Right atrium auricular region (tissue), 2 donors: ENCODE data around the gene ZBTB11. TPM values are rescaled to one million over a fixed set of nuclear protein-coding genes. Genes with fewer than 3 reads are reported as not detected.
"Not testable (repeated sequence)": the region's sequence is repeated elsewhere in the genome, so short reads cannot be mapped to it uniquely, and the experiment has no call there.

ENCODE experiments used
- DNase-seq: peaks from one replicate; pipeline ENCODE4 v3.0.0-alpha.2; 2019; ENCODE audit warnings: low spot score
- H3K27ac ChIP-seq, 2 donors: fragments of 200-600 bp; sonication (generic); 1 replicate in 1 of 2; 2 replicates in 1 of 2; pipeline ENCODE4 v1.5.1; 2016 to 2019
- H3K27me3 ChIP-seq, 2 donors: fragments of 200-600 bp; sonication (generic); one replicate each; pipeline versions ENCODE4 v1.5.1 to v1.6.0; 2017 to 2019
- H3K36me3 ChIP-seq: fragments of 200-600 bp; sonication (generic); one replicate; pipeline ENCODE4 v1.5.1; 2016
- H3K4me1 ChIP-seq, 2 donors: fragments of 200-600 bp; sonication (generic); one replicate each; pipeline versions ENCODE4 v1.5.1 to v1.6.0; 2017 to 2019
- H3K4me3 ChIP-seq, 2 donors: fragments of 200-600 bp; sonication (generic); 1 replicate in 1 of 2; 2 replicates in 1 of 2; pipeline ENCODE4 v1.5.1; 2017 to 2019; ENCODE audit warnings: mild to moderate bottlenecking in 1 of 2, moderate library complexity in 1 of 2
- H3K9me3 ChIP-seq, 2 donors: fragments of 200-600 bp; sonication (generic); one replicate each; pipeline ENCODE4 v1.5.1; 2019
- total RNA-seq, 2 donors: library from RNA; depleted of rRNA; stranded (reverse); fragments of >200 nt; gene quantifications; one replicate each; pipeline ENCODE4 v1.1.0, GENCODE V29; 2016
- TF ChIP-seq, protein P1 (sequence below), 2 donors: fragments of 200-600 bp; sonication (generic); IDR thresholded peaks; one replicate each; pipeline ENCODE4 v1.5.1; 2019; ENCODE audit warnings: antibody characterized with exemption in 2 of 2

The ZBTB11 gene
- total RNA-seq, 2 donors from 2014 or later, result 9.8 to 10.4 TPM

DNA sequence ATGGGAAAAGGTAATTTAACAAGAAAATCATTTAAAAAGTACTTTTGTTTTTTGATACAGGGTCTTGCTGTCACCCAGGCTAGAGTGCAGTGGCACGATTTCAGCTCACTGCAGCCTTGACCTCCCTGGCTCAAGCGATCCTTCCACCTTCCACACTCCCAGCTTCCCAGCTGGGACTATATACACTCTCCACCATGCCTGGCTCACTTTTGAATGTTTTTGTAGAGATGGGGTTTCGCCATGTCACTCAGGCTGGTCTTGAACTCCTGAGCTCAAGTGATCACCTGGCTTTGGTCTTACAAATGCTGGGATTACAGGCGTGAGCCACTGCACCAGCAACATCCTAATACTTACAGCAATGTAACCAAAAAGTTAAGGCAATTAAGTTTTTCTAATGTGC, 3.5 kb upstream of the ZBTB11 start:
- Histone ChIP-seq H3K27ac (no peak overlapping the region), H3K9me3 (no peaks in the 10 kb centered on the region), H3K36me3 (peaks cover 63% of the 10 kb centered on the region), H3K4me1 (peaks cover 0 to 38% of the 10 kb centered on the region in 2 donors), H3K4me3 (no peak overlapping the region), H3K27me3 (no peaks in the 10 kb centered on the region)
- no peak for DNase-seq
- TF ChIP-seq, protein P1, sequence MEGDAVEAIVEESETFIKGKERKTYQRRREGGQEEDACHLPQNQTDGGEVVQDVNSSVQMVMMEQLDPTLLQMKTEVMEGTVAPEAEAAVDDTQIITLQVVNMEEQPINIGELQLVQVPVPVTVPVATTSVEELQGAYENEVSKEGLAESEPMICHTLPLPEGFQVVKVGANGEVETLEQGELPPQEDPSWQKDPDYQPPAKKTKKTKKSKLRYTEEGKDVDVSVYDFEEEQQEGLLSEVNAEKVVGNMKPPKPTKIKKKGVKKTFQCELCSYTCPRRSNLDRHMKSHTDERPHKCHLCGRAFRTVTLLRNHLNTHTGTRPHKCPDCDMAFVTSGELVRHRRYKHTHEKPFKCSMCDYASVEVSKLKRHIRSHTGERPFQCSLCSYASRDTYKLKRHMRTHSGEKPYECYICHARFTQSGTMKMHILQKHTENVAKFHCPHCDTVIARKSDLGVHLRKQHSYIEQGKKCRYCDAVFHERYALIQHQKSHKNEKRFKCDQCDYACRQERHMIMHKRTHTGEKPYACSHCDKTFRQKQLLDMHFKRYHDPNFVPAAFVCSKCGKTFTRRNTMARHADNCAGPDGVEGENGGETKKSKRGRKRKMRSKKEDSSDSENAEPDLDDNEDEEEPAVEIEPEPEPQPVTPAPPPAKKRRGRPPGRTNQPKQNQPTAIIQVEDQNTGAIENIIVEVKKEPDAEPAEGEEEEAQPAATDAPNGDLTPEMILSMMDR (IDR thresholded peaks at IDR 0.05), result no peak

DNA sequence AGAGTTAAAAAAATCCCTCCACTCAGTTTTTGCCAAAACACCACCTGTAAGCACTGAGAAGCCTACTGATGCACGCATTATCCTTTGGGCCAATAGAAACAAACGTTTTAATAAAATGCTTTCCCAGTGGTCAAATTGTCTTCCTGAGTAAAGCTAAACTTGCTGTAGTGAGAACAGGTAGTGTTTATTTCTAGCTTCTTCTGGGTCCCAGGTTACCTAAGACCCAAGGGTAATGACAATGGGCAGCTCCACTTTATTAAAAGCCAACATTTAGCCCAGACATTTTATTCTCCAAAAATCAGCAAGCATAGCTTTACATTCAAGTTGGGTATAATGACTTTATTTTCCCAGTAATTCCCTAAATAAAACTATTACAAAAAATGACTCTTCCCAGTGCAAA, 1.9 kb upstream of the ZBTB11 start:
- not testable (repeated sequence) for H3K27me3 ChIP-seq, H3K27ac ChIP-seq, H3K4me3 ChIP-seq, H3K9me3 ChIP-seq, DNase-seq
- Histone ChIP-seq H3K36me3 (peaks cover 47% of the 10 kb centered on the region), H3K4me1 (peaks cover 0 to 30% of the 10 kb centered on the region in 2 donors)

DNA sequence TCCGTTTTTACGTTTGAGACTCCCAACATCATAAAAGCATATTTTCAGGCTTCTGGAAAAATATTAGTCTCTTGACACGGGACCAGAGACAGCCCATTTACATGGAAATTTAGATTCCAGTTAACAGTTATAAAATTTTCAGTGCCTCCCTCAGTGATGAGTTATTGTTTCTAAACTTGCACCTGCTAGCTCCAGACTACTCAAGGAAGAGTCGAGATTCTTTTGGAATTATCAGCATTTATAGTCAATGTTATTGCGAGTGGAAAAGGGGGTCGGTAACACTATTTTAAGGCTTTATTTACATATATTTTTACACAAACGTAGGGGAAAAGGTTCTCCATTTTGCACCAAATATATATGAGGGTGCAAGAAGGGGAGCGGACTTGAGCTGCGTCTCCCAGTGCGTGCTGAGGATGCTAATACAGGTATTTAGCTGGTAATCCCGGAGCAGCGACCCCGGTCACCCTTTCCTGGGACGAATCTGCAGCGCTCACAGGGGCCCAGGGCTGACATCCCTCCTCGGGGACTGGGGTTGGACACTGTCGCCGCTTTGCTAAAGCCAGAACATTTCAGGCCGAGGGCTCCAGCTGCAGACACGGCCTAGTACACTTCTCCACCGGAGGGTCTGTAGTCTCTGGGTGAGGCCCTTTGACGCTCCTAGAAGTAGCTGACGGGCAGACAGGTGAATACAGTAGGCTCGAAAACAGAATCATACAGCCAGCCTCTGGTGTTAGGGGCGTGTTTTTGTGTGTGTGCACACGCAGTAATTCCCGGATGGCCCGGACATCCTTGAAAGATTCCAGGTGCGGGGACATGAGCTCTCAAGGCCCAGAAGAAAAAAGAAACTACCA, 729 bp upstream of the ZBTB11 start:
- Histone ChIP-seq H3K36me3 (peaks cover 35% of the 10 kb centered on the region), H3K4me1 (peaks cover 0 to 25% of the 10 kb centered on the region in 2 donors), H3K27ac (peak overlapping the region; percentile 95 to 96), H3K4me3 (peak overlapping the region; percentile 98 to 99), H3K9me3 (no peaks in the 10 kb centered on the region), H3K27me3 (no peaks in the 10 kb centered on the region)
- DNase-seq, result no peak
- TF ChIP-seq, protein P1 (IDR thresholded peaks at IDR 0.05), result no peak

DNA sequence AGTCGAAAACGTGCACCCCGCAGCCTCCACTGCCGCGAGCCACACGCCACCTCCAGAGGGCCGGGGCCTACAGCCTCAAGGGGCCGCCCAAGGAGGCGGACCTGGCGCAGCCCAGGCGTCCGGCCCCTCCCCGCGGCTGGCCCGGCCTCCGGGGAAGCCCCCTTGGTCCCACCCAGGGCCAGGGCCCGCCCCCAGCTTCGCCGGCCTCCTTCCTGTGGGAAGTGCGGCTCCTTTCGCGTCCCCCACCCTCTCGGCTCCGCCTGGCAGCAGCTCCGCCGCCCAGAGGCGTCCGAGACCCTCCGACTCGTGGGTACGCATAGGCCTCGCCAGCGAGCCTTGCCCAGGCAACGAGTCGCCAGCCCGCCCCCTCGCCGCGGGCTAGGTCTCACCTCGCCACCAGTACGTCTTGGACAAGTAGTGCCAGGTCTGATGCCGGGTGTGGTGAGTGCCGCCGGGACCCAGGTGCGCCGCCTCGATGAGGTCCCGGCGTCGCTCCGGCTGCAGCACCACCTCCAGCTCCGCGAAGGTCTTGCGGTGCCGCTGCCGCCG, 642 bp downstream of the ZBTB11 start:
- peak; percentile 92 for DNase-seq
- TF ChIP-seq, protein P1 (IDR thresholded peaks at IDR 0.05), result peak in 1 of 2 donors; percentile 46
- peaks cover 21% of the 10 kb centered on the region for H3K36me3 ChIP-seq
- peak overlapping the region; percentile 95 to 96 for H3K27ac ChIP-seq
- no peaks in the 10 kb centered on the region for H3K27me3 ChIP-seq
- peak overlapping the region; percentile 98 to 99 for H3K4me3 ChIP-seq
- peaks cover 0 to 25% of the 10 kb centered on the region in 2 donors for H3K4me1 ChIP-seq
- no peaks in the 10 kb centered on the region for H3K9me3 ChIP-seq

DNA sequence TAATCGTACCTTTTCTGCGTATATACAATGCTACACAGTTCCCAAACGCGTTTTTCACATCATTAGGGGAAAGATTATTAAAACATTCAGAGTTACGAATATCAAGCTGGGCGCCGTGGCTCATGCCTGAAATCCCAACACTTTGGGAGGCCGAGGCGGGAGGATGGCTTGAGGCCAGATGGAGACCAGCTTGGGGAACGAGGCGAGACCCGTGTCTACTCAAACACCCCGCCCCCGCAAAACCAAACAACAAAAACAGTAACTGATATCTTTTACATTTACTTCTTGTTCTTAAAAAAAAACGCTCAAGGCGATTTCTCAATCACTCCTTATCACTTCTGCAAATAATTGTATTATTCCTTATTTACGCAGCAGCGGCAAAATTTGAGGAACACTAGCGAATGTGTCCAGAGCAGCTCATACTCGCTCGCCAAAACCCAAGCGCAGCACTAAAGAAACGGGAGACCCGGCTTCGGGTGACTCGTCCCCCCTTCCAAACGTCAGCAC, 1.2 kb downstream of the ZBTB11 start:
- H3K9me3 ChIP-seq, result no peaks in the 10 kb centered on the region
- H3K27ac ChIP-seq, result peak overlapping the region; percentile 95 to 96
- H3K27me3 ChIP-seq, result no peaks in the 10 kb centered on the region
- peak overlapping the region; percentile 98 to 99 for H3K4me3 ChIP-seq
- no peak for DNase-seq
- TF ChIP-seq, protein P1 (IDR thresholded peaks at IDR 0.05), result no peak
- peaks cover 0 to 22% of the 10 kb centered on the region in 2 donors for H3K4me1 ChIP-seq
- H3K36me3 ChIP-seq, result peaks cover 19% of the 10 kb centered on the region

DNA sequence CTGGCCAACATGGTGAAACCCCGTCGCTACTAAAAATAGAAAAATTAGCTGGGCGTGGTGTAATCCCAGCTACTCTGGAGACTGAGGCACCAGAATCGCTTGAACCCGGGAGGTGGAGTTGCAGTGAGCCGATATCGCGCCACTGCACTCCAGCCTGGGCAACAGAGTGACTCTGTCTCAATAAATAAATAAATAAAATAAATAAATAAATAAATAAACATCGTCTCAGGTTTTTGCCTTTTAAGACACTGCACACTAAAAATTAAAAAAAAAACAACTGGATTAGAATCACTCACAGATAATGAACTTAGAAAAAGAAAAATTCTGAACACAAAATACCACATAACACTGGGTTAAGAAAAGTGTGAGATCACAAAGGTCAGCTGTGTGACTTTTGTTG, 2.4 kb downstream of the ZBTB11 start:
- H3K27ac ChIP-seq, result no peak overlapping the region
- no peak overlapping the region for H3K4me3 ChIP-seq
- peaks cover 12% of the 10 kb centered on the region for H3K36me3 ChIP-seq
- H3K9me3 ChIP-seq, result no peaks in the 10 kb centered on the region
- no peak for DNase-seq
- H3K27me3 ChIP-seq, result no peaks in the 10 kb centered on the region
- peaks cover 0 to 22% of the 10 kb centered on the region in 2 donors for H3K4me1 ChIP-seq
- TF ChIP-seq, protein P1 (IDR thresholded peaks at IDR 0.05), result no peak
